SK-MEL-5 (cell line): ENCODE results near the gene SCUBE1. TPM values are rescaled to one million over a fixed set of nuclear protein-coding genes. Genes with fewer than 3 reads are reported as not detected.

Experiments used
- DNase-seq: peaks from one replicate; pipeline ENCODE4 v3.0.0-alpha.2; 2016; ENCODE audit warnings: low read depth, low spot score
- in situ Hi-C: cut with HindIII; loops from 2 replicates; pipeline ENCODE4 v1.10.0; 2016; ENCODE audit warnings: low sequenced_read_pairs, high pct_unique_total_duplicates, low pct_unique_long_range_greater_than_20kb
- total RNA-seq: library from RNA; depleted of rRNA; stranded (reverse); fragments of >200 nt; shearing (Covaris generic); gene quantifications from 2 replicates; pipeline ENCODE4 v1.2.3, GENCODE V29; 2014

SCUBE1 gene
- total RNA-seq, 1 experiment from 2014 or later, result 0.05 TPM

GRCh38 chr22:43260331-43261231 is 82.6 kb downstream of the SCUBE1 start:
- no peak for DNase-seq
- in situ Hi-C loops, result no loop called here

- DNase-seq, result no peak
- in situ Hi-C loops, result no loop called here
Observed at GRCh38 chr22:43257961-43258360, 85.2 kb downstream of the SCUBE1 start.

- in situ Hi-C loops, result no loop called here
- DNase-seq, result no peak
Observed at GRCh38 chr22:43257549-43257948, 85.6 kb downstream of the SCUBE1 start.

GRCh38 chr22:43256976-43257545 is 86.1 kb downstream of the SCUBE1 start:
- no peak for DNase-seq
- in situ Hi-C loops, result no loop called here

- no peak for DNase-seq
- in situ Hi-C loops, result no loop called here
Observed at GRCh38 chr22:43256569-43256968, 86.6 kb downstream of the SCUBE1 start.

- in situ Hi-C loops, result no loop called here
Observed at GRCh38 chr22:43255299-43255698, 87.9 kb downstream of the SCUBE1 start.

GRCh38 chr22:43253839-43254238 is 89.3 kb downstream of the SCUBE1 start:
- DNase-seq, result no peak
- in situ Hi-C loops, result no loop called here

More at GRCh38 chr22:43255299-43255698, 87.9 kb downstream of the SCUBE1 start:
- DNase-seq, result no peak

- in situ Hi-C loops, result no loop called here
- no peak for DNase-seq
Observed at GRCh38 chr22:43252319-43252718, 90.9 kb downstream of the SCUBE1 start.

- DNase-seq, result no peak
- in situ Hi-C loops, result no loop called here
Observed at GRCh38 chr22:43249789-43250471, 93.2 kb downstream of the SCUBE1 start.

- no peak for DNase-seq
- in situ Hi-C loops, result no loop called here
Observed at GRCh38 chr22:43247546-43248260, 95.5 kb downstream of the SCUBE1 start.

- DNase-seq, result no peak
- in situ Hi-C loops, result no loop called here
Observed at GRCh38 chr22:43246188-43246587, 97.0 kb downstream of the SCUBE1 start.

GRCh38 chr22:43245717-43246116 is 97.5 kb downstream of the SCUBE1 start:
- DNase-seq, result no peak
- in situ Hi-C loops, result no loop called here

GRCh38 chr22:43244803-43245527 is 98.2 kb downstream of the SCUBE1 start:
- in situ Hi-C loops, result no loop called here
- DNase-seq, result no peak

- in situ Hi-C loops, result no loop called here
- DNase-seq, result no peak
Observed at GRCh38 chr22:43244402-43244801, 98.8 kb downstream of the SCUBE1 start.

- no peak for DNase-seq
- in situ Hi-C loops, result no loop called here
Observed at GRCh38 chr22:43243324-43243723, 99.8 kb downstream of the SCUBE1 start.

- no peak for DNase-seq
- in situ Hi-C loops, result no loop called here
Observed at GRCh38 chr22:43242627-43243026, 100.5 kb downstream of the SCUBE1 start.

- in situ Hi-C loops, result no loop called here
- DNase-seq, result no peak
Observed at GRCh38 chr22:43241699-43242386, 101.3 kb downstream of the SCUBE1 start.
